ENCODE measurements around the gene SLC39A7.

The SLC39A7 gene

GRCh38 chr6:33189625-33190448 is 10.8 kb upstream of the SLC39A7 start:
- Histone ChIP-seq H4K91ac (ENCODE audit: low read length) (no peak overlapping the region), H4K8ac (ENCODE audit: low read length) (no peak overlapping the region), H3K4me2 (ENCODE audit: low read length, poor library complexity, severe bottlenecking) (no peak overlapping the region), H3K4me1 (ENCODE audit: control insufficient read depth, insufficient read depth, low read depth, low read length) (peaks cover 20% of the 10 kb centered on the region), H2AFZ (ENCODE audit: low read depth, low read length) (no peak overlapping the region), H3K4me3 (ENCODE audit: insufficient read depth in 1 of 2, low read depth in 1 of 2, low read length in 2 of 2) (no peak overlapping the region), H2BK120ac (ENCODE audit: low read depth, low read length) (no peak overlapping the region), H2BK5ac (ENCODE audit: low read depth, low read length, poor library complexity, severe bottlenecking) (no peak overlapping the region), H2BK15ac (ENCODE audit: low read depth, poor library complexity, severe bottlenecking) (no peak overlapping the region), H3K18ac (ENCODE audit: low read depth in 1 of 2, low read length in 2 of 2) (no peak overlapping the region), H3K27ac (ENCODE audit: low read length, poor library complexity, severe bottlenecking) (no peak overlapping the region), H3K79me1 (replicated peaks; ENCODE audit: low read length, poor library complexity, severe bottlenecking) (peaks cover 5% of the 10 kb centered on the region), H3K36me3 (ENCODE audit: control insufficient read depth in 1 of 2, insufficient read depth in 2 of 2, low read depth in 1 of 2, low read length in 2 of 2) (peaks cover 12 to 14% of the 10 kb centered on the region in 2 experiments), H3K23ac (ENCODE audit: low read length in 2 of 2) (no peak overlapping the region), H3K27me3 (ENCODE audit: control insufficient read depth in 1 of 2, insufficient read depth in 1 of 2, low read length in 2 of 2) (peaks cover 57% of the 10 kb centered on the region in 2 experiments), H3K14ac (ENCODE audit: low read length in 2 of 2) (no peak overlapping the region), H3K9ac (ENCODE audit: low read length) (no peak overlapping the region), H3K4ac (ENCODE audit: low read depth in 1 of 2, low read length in 2 of 2) (no peak overlapping the region), H3K9me3 (ENCODE audit: control insufficient read depth, low read length) (no peaks in the 10 kb centered on the region), H2AK5ac (ENCODE audit: low read length, severe bottlenecking) (no peak overlapping the region), H2BK12ac (ENCODE audit: low read length in 2 of 2) (no peak overlapping the region)
- 74% methylated on average over 5 of the region's 7 CpGs for WGBS
- no peak for DNase-seq

GRCh38 chr6:33190504-33191107 is 10.1 kb upstream of the SLC39A7 start:
- H4K91ac ChIP-seq (ENCODE audit: low read length), result no peak overlapping the region
- H3K4me1 ChIP-seq (ENCODE audit: control insufficient read depth, insufficient read depth, low read depth, low read length), result peaks cover 22% of the 10 kb centered on the region
- no peak overlapping the region for H3K4me3 ChIP-seq (ENCODE audit: insufficient read depth in 1 of 2, low read depth in 1 of 2, low read length in 2 of 2)
- H2BK120ac ChIP-seq (ENCODE audit: low read depth, low read length), result no peak overlapping the region
- H2AFZ ChIP-seq (ENCODE audit: low read depth, low read length), result no peak overlapping the region
- 88% methylated on average over 10 of the region's 11 CpGs for WGBS
- H2BK5ac ChIP-seq (ENCODE audit: low read depth, low read length, poor library complexity, severe bottlenecking), result no peak overlapping the region
- no peak overlapping the region for H3K18ac ChIP-seq (ENCODE audit: low read depth in 1 of 2, low read length in 2 of 2)
- no peak overlapping the region for H4K8ac ChIP-seq (ENCODE audit: low read length)
- no peak overlapping the region for H3K23ac ChIP-seq (ENCODE audit: low read length in 2 of 2)
- DNase-seq, result no peak
- H3K27me3 ChIP-seq (ENCODE audit: control insufficient read depth in 1 of 2, insufficient read depth in 1 of 2, low read length in 2 of 2), result peaks cover 57% of the 10 kb centered on the region in 2 experiments
- no peak overlapping the region for H3K14ac ChIP-seq (ENCODE audit: low read length in 2 of 2)
- H3K4ac ChIP-seq (ENCODE audit: low read depth in 1 of 2, low read length in 2 of 2), result no peak overlapping the region
- peaks cover 8% of the 10 kb centered on the region for H3K79me1 ChIP-seq (replicated peaks; ENCODE audit: low read length, poor library complexity, severe bottlenecking)
- H2BK12ac ChIP-seq (ENCODE audit: low read length in 2 of 2), result no peak overlapping the region
- H3K9me3 ChIP-seq (ENCODE audit: control insufficient read depth, low read length), result no peaks in the 10 kb centered on the region
- H3K27ac ChIP-seq (ENCODE audit: low read length, poor library complexity, severe bottlenecking), result no peak overlapping the region
- H3K4me2 ChIP-seq (ENCODE audit: low read length, poor library complexity, severe bottlenecking), result no peak overlapping the region
- H3K36me3 ChIP-seq (ENCODE audit: control insufficient read depth in 1 of 2, insufficient read depth in 2 of 2, low read depth in 1 of 2, low read length in 2 of 2), result peaks cover 20 to 22% of the 10 kb centered on the region in 2 experiments
- no peak overlapping the region for H2AK5ac ChIP-seq (ENCODE audit: low read length, severe bottlenecking)
- no peak overlapping the region for H3K9ac ChIP-seq (ENCODE audit: low read length)
- H2BK15ac ChIP-seq (ENCODE audit: low read depth, poor library complexity, severe bottlenecking), result no peak overlapping the region

- Histone ChIP-seq H4K8ac (ENCODE audit: low read length) (no peak overlapping the region), H2BK15ac (ENCODE audit: low read depth, poor library complexity, severe bottlenecking) (no peak overlapping the region), H3K9ac (ENCODE audit: low read length) (no peak overlapping the region), H3K36me3 (ENCODE audit: control insufficient read depth in 1 of 2, insufficient read depth in 2 of 2, low read depth in 1 of 2, low read length in 2 of 2) (peaks cover 29 to 30% of the 10 kb centered on the region in 2 experiments), H3K79me1 (replicated peaks; ENCODE audit: low read length, poor library complexity, severe bottlenecking) (peaks cover 17% of the 10 kb centered on the region), H3K27ac (ENCODE audit: low read length, poor library complexity, severe bottlenecking) (no peak overlapping the region), H2BK12ac (ENCODE audit: low read length in 2 of 2) (no peak overlapping the region), H4K91ac (ENCODE audit: low read length) (no peak overlapping the region), H2AFZ (ENCODE audit: low read depth, low read length) (no peak overlapping the region), H2BK5ac (ENCODE audit: low read depth, low read length, poor library complexity, severe bottlenecking) (no peak overlapping the region), H3K27me3 (ENCODE audit: control insufficient read depth in 1 of 2, insufficient read depth in 1 of 2, low read length in 2 of 2) (peaks cover 48 to 49% of the 10 kb centered on the region in 2 experiments), H3K14ac (ENCODE audit: low read length in 2 of 2) (no peak overlapping the region), H2AK5ac (ENCODE audit: low read length, severe bottlenecking) (no peak overlapping the region), H3K23ac (ENCODE audit: low read length in 2 of 2) (no peak overlapping the region), H3K4me2 (ENCODE audit: low read length, poor library complexity, severe bottlenecking) (no peak overlapping the region), H3K9me3 (ENCODE audit: control insufficient read depth, low read length) (no peaks in the 10 kb centered on the region), H2BK120ac (ENCODE audit: low read depth, low read length) (no peak overlapping the region), H3K4me1 (ENCODE audit: control insufficient read depth, insufficient read depth, low read depth, low read length) (peaks cover 22% of the 10 kb centered on the region), H3K4me3 (ENCODE audit: insufficient read depth in 1 of 2, low read depth in 1 of 2, low read length in 2 of 2) (no peak overlapping the region), H3K18ac (ENCODE audit: low read depth in 1 of 2, low read length in 2 of 2) (no peak overlapping the region), H3K4ac (ENCODE audit: low read depth in 1 of 2, low read length in 2 of 2) (no peak overlapping the region)
- DNase-seq, result no peak
- WGBS, result 77% methylated on average over 8 of the region's 8 CpGs
These were observed 9.1 kb upstream of the SLC39A7 start for GRCh38 chr6:33191383-33192104.
